CD8-positive, alpha-beta memory T cell (primary cell): Measurements from ENCODE around the gene ACTRT2. TPM values are rescaled to one million over a fixed set of nuclear protein-coding genes. Genes with fewer than 3 reads are reported as not detected.

ENCODE experiments used
- CTCF ChIA-PET: fragments of 350-600 bp; sonication (Branson Sonifier 250); formaldehyde crosslinking; loops from one replicate; lab custom pipeline; 2021; ENCODE audit warnings: antibody characterized with exemption; lab: Charles Lee
- POLR2A ChIA-PET: fragments of 350-600 bp; sonication (Branson Sonifier 250); formaldehyde crosslinking; loops from one replicate; lab custom pipeline; 2021; ENCODE audit warnings: antibody characterized with exemption; lab: Charles Lee
- DNase-seq, 5 donors: peaks; one replicate each; pipeline versions ENCODE4 v3.0.0 to v3.0.0-alpha.2; 2020 to 2022; ENCODE audit warnings: mixed read lengths in 1 of 5
- H3K27ac ChIP-seq: one replicate; pipeline ENCODE4 v1.7.0; 2013; ENCODE audit warnings: low read depth, mild to moderate bottlenecking, low read length, moderate library complexity
- H3K27me3 ChIP-seq: 2 replicates; pipeline ENCODE4 v1.7.0; 2013; ENCODE audit warnings: low read length, mild to moderate bottlenecking; ENCODE audit not compliant: insufficient read depth, poor library complexity, severe bottlenecking
- H3K36me3 ChIP-seq: 2 replicates; pipeline ENCODE4 v1.7.0; 2013; ENCODE audit warnings: mild to moderate bottlenecking, low read length, moderate library complexity; ENCODE audit not compliant: insufficient read depth
- H3K4me1 ChIP-seq: 2 replicates; pipeline ENCODE4 v1.7.0; 2013; ENCODE audit warnings: mild to moderate bottlenecking, low read length, moderate library complexity; ENCODE audit not compliant: insufficient read depth
- H3K4me3 ChIP-seq: 2 replicates; pipeline ENCODE4 v1.7.0; 2013; ENCODE audit warnings: mild to moderate bottlenecking, low read length
- H3K9me3 ChIP-seq: 2 replicates; pipeline ENCODE4 v1.7.0; 2013; ENCODE audit warnings: mild to moderate bottlenecking, low read length
- H3K27ac Mint-ChIP-seq, 8 donors: one replicate each; pipeline ENCODE4 v1.8.0; 2020 to 2021; ENCODE audit warnings: mixed read lengths in 8 of 8, mild to moderate bottlenecking in 6 of 8, inconsistent platforms in 3 of 8, moderate library complexity in 3 of 8
- H3K27me3 Mint-ChIP-seq, 2 donors: one replicate each; pipeline ENCODE4 v1.8.0; 2020 to 2021; ENCODE audit warnings: mixed read lengths in 2 of 2, mild to moderate bottlenecking in 1 of 2, moderate library complexity in 1 of 2
- H3K36me3 Mint-ChIP-seq, 3 donors: one replicate each; pipeline ENCODE4 v1.8.0; 2020 to 2021; ENCODE audit warnings: mixed read lengths in 3 of 3, inconsistent platforms in 1 of 3, mild to moderate bottlenecking in 1 of 3
- H3K4me1 Mint-ChIP-seq, 3 donors: one replicate each; pipeline ENCODE4 v1.8.0; 2020 to 2021; ENCODE audit warnings: mixed read lengths in 3 of 3, inconsistent platforms in 1 of 3, mild to moderate bottlenecking in 1 of 3
- H3K4me3 Mint-ChIP-seq, 7 donors: one replicate each; pipeline ENCODE4 v1.8.0; 2020 to 2021; ENCODE audit warnings: mixed read lengths in 7 of 7, mild to moderate bottlenecking in 6 of 7, moderate library complexity in 4 of 7, inconsistent platforms in 2 of 7
- H3K9me3 Mint-ChIP-seq, 5 donors: one replicate each; pipeline ENCODE4 v1.8.0; 2020 to 2022; ENCODE audit warnings: mixed read lengths in 5 of 5, mild to moderate bottlenecking in 3 of 5, moderate library complexity in 2 of 5, inconsistent platforms in 1 of 5
- polyA plus RNA-seq: library from polyadenylated mRNA; unstranded; fragments of 300-500 nt; fragmentation: Illumina TruSeq; gene quantifications from one replicate; pipeline ENCODE4 v1.2.3, GENCODE V29; 2021
- total RNA-seq, 2 experiments: library from RNA; stranded (reverse); gene quantifications; one replicate each; pipeline ENCODE4 v1.2.3, GENCODE V29; 2021

ACTRT2 gene
- total and polyA plus RNA-seq, 3 experiments from 2014 or later: not detected

DNA sequence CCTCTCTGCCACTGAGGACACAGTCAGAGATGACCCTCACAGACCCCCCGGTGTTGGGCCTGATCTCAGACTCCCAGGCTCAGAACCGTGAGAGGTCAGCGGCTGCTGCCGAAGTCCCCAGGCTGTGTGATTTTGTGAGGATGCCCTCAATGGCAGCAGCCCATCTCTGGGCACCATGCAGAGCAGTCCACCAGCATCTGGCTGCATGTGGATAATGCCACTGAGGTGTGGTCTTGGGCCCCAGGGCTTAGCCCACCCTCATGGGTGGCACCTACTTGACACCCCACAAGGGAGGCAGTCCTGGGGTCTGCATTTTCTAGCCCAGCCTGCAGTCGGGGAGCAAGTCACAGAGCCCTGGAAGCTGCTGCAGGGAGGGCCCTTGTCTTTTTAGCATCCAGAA is 5.5 kb upstream of the ACTRT2 start:
- H3K27ac Mint-ChIP-seq: no peak overlapping the region
- Histone ChIP-seq H3K4me1 (no peaks in the 10 kb centered on the region), H3K36me3 (no peaks in the 10 kb centered on the region), H3K27ac (no peak overlapping the region), H3K4me3 (no peak overlapping the region), H3K9me3 (no peaks in the 10 kb centered on the region), H3K27me3 (no peaks in the 10 kb centered on the region)
- ChIA-PET POLR2A (no interaction called here), CTCF (no interaction called here)
- H3K36me3 Mint-ChIP-seq: no peaks in the 10 kb centered on the region
- DNase-seq: no peak
- H3K4me3 Mint-ChIP-seq: no peak overlapping the region
- H3K4me1 Mint-ChIP-seq: peaks cover 2 to 5% (median 4%) of the 10 kb centered on the region in 3 donors
- H3K27me3 Mint-ChIP-seq: peaks cover 4 to 26% of the 10 kb centered on the region in 2 donors
- H3K9me3 Mint-ChIP-seq: peaks cover 0 to 2% (median 0%) of the 10 kb centered on the region in 5 donors

DNA sequence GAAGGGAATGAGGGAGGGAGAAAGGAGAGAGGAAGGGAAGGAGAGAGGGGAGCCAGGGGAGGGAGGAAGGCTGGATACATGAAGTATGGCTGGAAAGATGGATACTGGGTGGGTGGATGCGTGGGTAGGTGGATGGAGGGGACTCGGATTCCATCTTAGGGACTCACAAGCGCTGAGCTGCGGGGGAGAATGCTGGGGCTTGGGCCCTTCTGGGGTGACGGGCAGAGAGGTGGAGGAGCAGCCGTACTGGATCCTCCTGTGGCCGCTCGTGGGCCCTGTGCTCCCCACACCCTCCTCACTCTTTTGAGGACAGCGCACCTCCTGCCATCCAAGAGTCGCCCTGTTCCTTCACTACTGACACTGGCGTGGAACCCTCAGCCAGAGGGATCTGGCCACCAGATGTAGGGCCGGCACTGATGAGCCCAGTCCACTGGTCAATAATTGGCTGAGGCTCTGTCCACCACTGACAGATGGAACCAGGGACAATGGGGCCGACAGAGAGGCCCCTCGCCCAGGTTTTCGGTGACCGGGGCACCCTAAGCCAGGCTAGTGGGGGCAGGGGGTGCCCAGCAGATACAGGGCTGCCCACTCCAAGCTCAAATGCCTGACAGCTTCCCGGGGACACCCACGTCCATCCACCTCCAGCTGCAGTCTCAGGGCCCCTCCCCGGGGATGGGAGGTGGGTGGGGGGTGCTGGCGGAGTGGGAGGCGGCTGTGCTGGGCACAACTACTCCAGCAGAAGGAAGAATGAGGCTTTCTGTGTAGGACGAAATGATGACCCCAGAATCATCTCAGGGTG is 4.4 kb upstream of the ACTRT2 start:
- H3K4me1 ChIP-seq: no peaks in the 10 kb centered on the region
- no peak for DNase-seq
- ChIA-PET POLR2A (no interaction called here), CTCF (no interaction called here)
- no peak overlapping the region for H3K27ac Mint-ChIP-seq
- H3K27ac ChIP-seq: no peak overlapping the region
- H3K9me3 Mint-ChIP-seq: no peaks in the 10 kb centered on the region
- H3K4me3 ChIP-seq: no peak overlapping the region
- peaks cover 2 to 5% (median 4%) of the 10 kb centered on the region in 3 donors for H3K4me1 Mint-ChIP-seq
- no peaks in the 10 kb centered on the region for H3K36me3 ChIP-seq
- no peaks in the 10 kb centered on the region for H3K27me3 ChIP-seq
- no peaks in the 10 kb centered on the region for H3K36me3 Mint-ChIP-seq
- H3K27me3 Mint-ChIP-seq: peaks cover 4 to 24% of the 10 kb centered on the region in 2 donors
- no peaks in the 10 kb centered on the region for H3K9me3 ChIP-seq
- H3K4me3 Mint-ChIP-seq: no peak overlapping the region

DNA sequence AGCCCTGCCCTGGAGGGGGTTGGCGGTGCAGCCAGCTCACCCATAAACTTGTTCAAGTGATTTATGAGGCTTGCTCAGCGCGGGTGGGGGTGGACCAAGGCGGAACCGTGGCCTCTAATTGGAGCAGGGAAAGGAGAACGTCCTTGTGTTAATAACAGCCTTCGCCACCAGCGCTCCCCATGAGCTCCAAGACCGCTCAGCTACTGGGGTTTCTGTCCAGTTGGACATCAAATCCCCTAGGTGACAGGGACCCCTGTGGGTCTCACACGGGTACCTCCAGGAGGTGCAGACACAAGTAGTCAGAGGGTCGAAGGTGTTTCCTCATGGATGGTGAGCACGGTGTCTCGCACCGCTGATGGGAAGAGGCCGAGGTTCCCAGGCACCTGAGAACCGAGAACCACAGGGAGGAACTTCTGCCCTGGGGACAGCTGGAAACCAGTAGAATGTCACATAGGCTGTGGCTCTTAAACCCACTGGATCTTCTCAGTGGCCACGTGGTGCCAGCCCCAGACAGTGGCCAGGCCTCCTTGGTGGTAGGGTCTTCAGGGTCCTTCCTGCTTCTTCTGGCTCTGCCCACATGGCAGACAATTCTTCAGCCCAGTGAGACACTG is 3.7 kb upstream of the ACTRT2 start:
- Mint-ChIP-seq H3K4me1 (peaks cover 2 to 5% (median 4%) of the 10 kb centered on the region in 3 donors), H3K36me3 (no peaks in the 10 kb centered on the region), H3K27me3 (peaks cover 4 to 24% of the 10 kb centered on the region in 2 donors), H3K27ac (no peak overlapping the region), H3K4me3 (no peak overlapping the region), H3K9me3 (no peaks in the 10 kb centered on the region)
- H3K4me3 ChIP-seq: no peak overlapping the region
- H3K36me3 ChIP-seq: no peaks in the 10 kb centered on the region
- no peaks in the 10 kb centered on the region for H3K4me1 ChIP-seq
- no peak overlapping the region for H3K27ac ChIP-seq
- no peaks in the 10 kb centered on the region for H3K9me3 ChIP-seq
- H3K27me3 ChIP-seq: no peaks in the 10 kb centered on the region
- DNase-seq: no peak
- POLR2A ChIA-PET: no interaction called here
- CTCF ChIA-PET: no interaction called here

DNA sequence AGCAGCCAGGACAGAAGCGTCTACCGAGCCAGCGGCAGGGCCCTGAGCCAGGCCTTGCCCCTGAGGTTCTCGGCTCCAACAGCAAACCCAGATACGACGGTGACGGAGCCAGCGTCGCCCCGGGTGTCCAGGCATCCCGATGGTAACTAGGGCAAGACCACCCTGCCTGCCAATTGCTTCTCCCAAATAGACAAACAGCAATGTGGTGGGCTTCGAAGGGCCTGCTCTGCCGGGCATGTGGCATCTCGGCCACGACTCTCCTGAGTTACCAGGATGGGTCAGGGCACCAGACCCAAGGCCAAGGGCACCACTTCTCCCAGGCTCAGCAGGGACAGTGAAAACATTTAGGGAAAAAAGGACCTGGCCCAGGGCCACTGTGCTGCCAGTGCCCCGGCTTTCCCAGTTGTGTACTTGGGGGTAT is 3.2 kb upstream of the ACTRT2 start:
- Mint-ChIP-seq H3K27ac (no peak overlapping the region), H3K9me3 (no peaks in the 10 kb centered on the region), H3K4me1 (peaks cover 2 to 4% (median 3%) of the 10 kb centered on the region in 3 donors), H3K27me3 (peaks cover 4 to 23% of the 10 kb centered on the region in 2 donors), H3K4me3 (no peak overlapping the region), H3K36me3 (no peaks in the 10 kb centered on the region)
- DNase-seq: no peak
- Histone ChIP-seq H3K4me3 (no peak overlapping the region), H3K9me3 (no peaks in the 10 kb centered on the region), H3K4me1 (no peaks in the 10 kb centered on the region), H3K27me3 (no peaks in the 10 kb centered on the region), H3K27ac (no peak overlapping the region), H3K36me3 (no peaks in the 10 kb centered on the region)
- ChIA-PET POLR2A (no interaction called here), CTCF (no interaction called here)

DNA sequence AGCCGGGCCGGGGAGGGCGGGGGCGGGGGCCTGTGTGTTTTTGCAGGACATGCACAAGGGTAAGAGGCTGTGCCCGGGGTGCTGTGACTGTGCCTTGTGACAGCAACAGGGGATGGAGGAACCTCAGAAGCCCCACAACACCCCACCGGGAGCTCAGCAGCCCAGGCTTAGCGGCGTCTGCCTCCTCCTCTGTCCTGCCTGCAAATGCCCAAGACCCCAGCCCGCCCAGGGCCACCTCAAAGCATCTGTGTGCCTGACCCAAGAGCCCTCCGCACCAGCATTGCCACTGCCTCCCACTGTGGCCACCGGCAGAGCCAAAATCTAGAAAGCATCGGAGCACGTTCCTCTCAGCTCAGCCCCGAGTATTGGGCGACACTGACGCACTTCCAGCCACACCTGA is 2.7 kb upstream of the ACTRT2 start:
- no peaks in the 10 kb centered on the region for H3K4me1 Mint-ChIP-seq
- Histone ChIP-seq H3K27me3 (no peaks in the 10 kb centered on the region), H3K4me3 (no peak overlapping the region), H3K27ac (no peak overlapping the region), H3K4me1 (no peaks in the 10 kb centered on the region), H3K36me3 (no peaks in the 10 kb centered on the region), H3K9me3 (no peaks in the 10 kb centered on the region)
- peaks cover 2 to 19% of the 10 kb centered on the region in 2 donors for H3K27me3 Mint-ChIP-seq
- ChIA-PET POLR2A (no interaction called here), CTCF (no interaction called here)
- no peak overlapping the region for H3K27ac Mint-ChIP-seq
- no peaks in the 10 kb centered on the region for H3K9me3 Mint-ChIP-seq
- no peak for DNase-seq
- no peak overlapping the region for H3K4me3 Mint-ChIP-seq
- no peaks in the 10 kb centered on the region for H3K36me3 Mint-ChIP-seq

DNA sequence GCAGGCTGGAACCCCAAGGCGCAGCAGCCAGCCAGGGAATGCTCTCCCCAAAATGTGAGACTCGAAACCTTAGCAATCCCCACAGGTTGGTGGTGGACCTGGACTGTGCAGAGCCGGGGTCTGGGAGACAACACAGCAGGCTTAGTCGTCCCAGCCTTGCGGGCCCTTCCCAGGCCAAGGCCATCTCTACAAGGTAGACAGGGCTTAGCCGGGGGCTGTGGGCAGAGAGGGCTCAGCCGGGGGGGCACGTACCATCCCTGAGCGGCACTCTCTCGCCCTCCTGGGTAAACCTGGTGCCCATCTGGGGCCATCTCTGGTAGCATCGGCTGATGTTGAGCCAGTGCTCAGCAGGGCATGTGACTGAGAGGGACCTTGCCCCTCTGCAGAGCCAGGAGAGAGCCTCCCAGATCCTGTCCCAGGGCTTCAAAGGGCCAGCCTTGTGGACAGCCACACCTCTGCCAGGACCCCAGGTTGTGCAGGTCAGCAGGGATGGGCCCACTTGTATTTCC is 2.2 kb upstream of the ACTRT2 start:
- Histone ChIP-seq H3K4me3 (no peak overlapping the region), H3K27me3 (no peaks in the 10 kb centered on the region), H3K27ac (no peak overlapping the region), H3K4me1 (no peaks in the 10 kb centered on the region), H3K9me3 (no peaks in the 10 kb centered on the region), H3K36me3 (no peaks in the 10 kb centered on the region)
- no peak overlapping the region for H3K4me3 Mint-ChIP-seq
- ChIA-PET CTCF (no interaction called here), POLR2A (no interaction called here)
- no peaks in the 10 kb centered on the region for H3K4me1 Mint-ChIP-seq
- H3K36me3 Mint-ChIP-seq: no peaks in the 10 kb centered on the region
- H3K27ac Mint-ChIP-seq: no peak overlapping the region
- no peaks in the 10 kb centered on the region for H3K9me3 Mint-ChIP-seq
- DNase-seq: no peak
- H3K27me3 Mint-ChIP-seq: peaks cover 2 to 14% of the 10 kb centered on the region in 2 donors

DNA sequence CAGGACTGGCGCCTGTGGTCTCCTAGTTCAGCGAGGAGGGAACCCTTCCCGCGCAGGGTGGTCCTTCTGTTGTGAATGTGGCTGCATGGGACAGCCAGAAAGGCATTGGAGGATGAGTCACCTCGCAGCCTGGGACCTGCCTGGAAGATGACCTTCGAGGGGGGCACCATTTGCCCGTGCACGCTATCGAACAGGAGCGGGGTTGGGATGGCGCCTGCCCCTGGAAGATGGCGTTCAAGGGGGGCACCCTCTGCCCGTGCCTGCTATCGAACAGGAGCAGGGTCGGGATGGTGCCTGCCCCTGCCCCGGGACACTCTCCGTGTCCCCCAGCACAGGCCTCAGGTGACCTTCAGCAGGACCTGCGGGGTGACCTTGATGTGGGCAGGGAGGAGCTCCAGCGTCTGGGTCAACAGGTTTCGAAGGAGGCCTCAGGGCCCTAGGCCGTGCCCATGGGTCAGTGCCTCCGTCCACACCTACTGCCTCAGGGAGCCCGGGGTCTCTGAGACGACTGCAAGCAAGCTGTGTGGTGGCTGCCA is 1.7 kb upstream of the ACTRT2 start:
- no peak for DNase-seq
- Mint-ChIP-seq H3K27ac (no peak overlapping the region), H3K9me3 (no peaks in the 10 kb centered on the region), H3K27me3 (peaks cover 2 to 9% of the 10 kb centered on the region in 2 donors), H3K4me1 (no peaks in the 10 kb centered on the region), H3K36me3 (no peaks in the 10 kb centered on the region), H3K4me3 (no peak overlapping the region)
- CTCF ChIA-PET: no interaction called here
- Histone ChIP-seq H3K27ac (no peak overlapping the region), H3K4me1 (no peaks in the 10 kb centered on the region), H3K27me3 (no peaks in the 10 kb centered on the region), H3K36me3 (no peaks in the 10 kb centered on the region), H3K4me3 (no peak overlapping the region), H3K9me3 (no peaks in the 10 kb centered on the region)
- POLR2A ChIA-PET: no interaction called here

DNA sequence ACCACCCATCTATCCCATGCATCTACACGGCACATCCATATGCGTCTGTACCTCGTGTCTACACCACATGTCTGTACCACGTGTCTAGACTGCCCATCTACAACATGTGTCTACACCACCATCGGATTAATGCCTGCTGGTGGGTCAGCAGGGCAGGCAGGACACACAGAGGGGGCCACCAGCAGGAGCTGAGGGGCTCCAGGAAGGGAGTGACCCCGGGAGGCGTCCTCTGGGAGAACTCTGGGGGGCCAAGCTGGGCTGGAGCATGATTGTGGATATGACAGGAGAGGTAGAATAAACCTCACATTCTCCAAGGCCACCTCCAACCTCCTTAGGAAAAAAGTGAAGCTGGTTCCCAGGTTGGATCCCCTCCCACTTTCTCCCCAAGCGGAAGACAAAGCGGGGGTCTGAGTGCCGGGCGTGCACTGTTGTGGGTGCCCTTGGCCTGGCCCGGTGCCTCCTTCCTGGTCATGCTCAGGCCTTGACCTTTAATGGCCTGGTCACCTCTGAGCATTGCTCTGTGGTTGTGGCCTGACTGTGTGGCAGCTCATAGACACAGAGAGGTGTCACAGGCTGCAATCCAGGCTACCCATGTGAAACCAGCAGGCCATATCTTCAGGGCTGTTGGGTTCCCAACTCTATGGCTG is 881 bp upstream of the ACTRT2 start:
- Histone ChIP-seq H3K27me3 (no peaks in the 10 kb centered on the region), H3K4me1 (no peaks in the 10 kb centered on the region), H3K9me3 (no peaks in the 10 kb centered on the region), H3K36me3 (no peaks in the 10 kb centered on the region), H3K4me3 (no peak overlapping the region), H3K27ac (no peak overlapping the region)
- DNase-seq: no peak
- H3K36me3 Mint-ChIP-seq: no peaks in the 10 kb centered on the region
- peaks cover 1 to 2% of the 10 kb centered on the region in 2 donors for H3K27me3 Mint-ChIP-seq
- no peaks in the 10 kb centered on the region for H3K4me1 Mint-ChIP-seq
- H3K4me3 Mint-ChIP-seq: no peak overlapping the region
- POLR2A ChIA-PET: no interaction called here
- CTCF ChIA-PET: no interaction called here
- H3K27ac Mint-ChIP-seq: peak overlapping the region in 1 of 8 donors; percentile 18
- no peaks in the 10 kb centered on the region for H3K9me3 Mint-ChIP-seq
